Testis (tissue), 3 donors: ENCODE results near the gene RASD2. TPM values are rescaled to one million over a fixed set of nuclear protein-coding genes. Genes with fewer than 3 reads are reported as not detected.
A peak's percentile ranks its signal among the peaks of the same experiment; 100 is the strongest.

ENCODE experiments used
- DNase-seq: peaks from one replicate; pipeline ENCODE4 v3.0.0-alpha.2; 2019
- H3K27ac ChIP-seq, 2 donors: fragments of 200-600 bp; sonication (generic); one replicate each; pipeline ENCODE4 v1.5.1; 2019
- H3K27me3 ChIP-seq: fragments of 200-600 bp; sonication (generic); one replicate; pipeline ENCODE4 v1.5.1; 2019
- H3K36me3 ChIP-seq: fragments of 200-600 bp; sonication (generic); one replicate; pipeline ENCODE4 v1.5.1; 2017; ENCODE audit warnings: low read depth; ENCODE audit errors: missing control alignments
- H3K4me1 ChIP-seq: fragments of 200-600 bp; sonication (generic); one replicate; pipeline ENCODE4 v1.5.1; 2019
- H3K4me3 ChIP-seq, 2 donors: fragments of 200-600 bp; sonication (generic); one replicate each; pipeline ENCODE4 v1.5.1; 2017 to 2019
- H3K9me3 ChIP-seq: fragments of 200-600 bp; sonication (generic); one replicate; pipeline ENCODE4 v1.5.1; 2017
- POLR2A ChIP-seq: fragments of 450-650 bp; IDR thresholded peaks from one replicate; pipeline ENCODE4 v1.6.1; 2017; ENCODE audit warnings: antibody characterized with exemption, mild to moderate bottlenecking, moderate library complexity
- WGBS, 2 donors: methylation state at CpG; one replicate each; pipeline ENCODE4 v1.1.5; 2018; 5-methylcytosine and 5-hydroxymethylcytosine counted together
- intact Hi-C: fragments of 100-400 bp; cut with DNase I; formaldehyde crosslinking; loops from one replicate; pipeline ENCODE4 v1.15.1; 2023; ENCODE audit warnings: low total_unique reads
- polyA plus RNA-seq: library from polyadenylated mRNA; stranded (reverse); fragments of 350-450 nt; fragmentation: Illumina TruSeq; extraction: RNeasy Lipid Tissue Mini Kit (QIAGEN cat#74804); gene quantifications from one replicate; pipeline ENCODE4 v1.2.3, GENCODE V29; 2014; ENCODE audit warnings: low read depth, low replicate concordance; ENCODE audit not compliant: insufficient read depth
- total RNA-seq, 2 donors: library from RNA; depleted of rRNA; stranded (reverse); fragments of >200 nt; gene quantifications; one replicate each; pipeline ENCODE4 v1.2.3, GENCODE V29; 2016
- TF ChIP-seq, protein P1 (sequence below), 3 experiments: fragments of 450-650 bp in 2 of 3; fragments of 200-600 bp in 1 of 3; sonication (generic) in 1 of 3; IDR thresholded peaks; one replicate each; pipeline ENCODE4 v1.5.1; 2016 to 2019; ENCODE audit warnings: antibody characterized with exemption in 3 of 3, mild to moderate bottlenecking in 2 of 3, moderate library complexity in 1 of 3

Gene RASD2
- total and polyA plus RNA-seq, 3 donors from 2014 or later = 1.2 to 1.7 (median 1.7) TPM

DNA sequence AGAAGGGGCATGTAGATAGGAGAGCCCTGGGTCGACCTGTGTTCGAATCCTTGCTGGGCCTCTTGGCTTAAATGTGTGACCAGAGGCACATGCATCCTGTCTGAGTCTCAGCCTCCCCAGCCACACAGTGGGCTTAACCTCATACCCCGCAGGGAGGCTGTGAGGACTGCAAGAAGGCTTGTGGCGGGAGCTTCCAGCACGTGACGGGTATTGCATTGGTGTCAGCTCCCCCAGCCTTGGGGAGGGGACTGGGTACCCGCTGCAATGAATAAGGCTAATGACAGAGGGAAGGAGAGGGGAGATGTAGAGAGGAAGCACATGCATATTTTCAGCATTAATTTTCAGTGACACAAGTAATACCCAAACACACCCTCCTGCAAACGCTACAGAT, 8.1 kb downstream of the RASD2 start:
- Histone ChIP-seq H3K27me3 (no peaks in the 10 kb centered on the region), H3K4me3 (no peak overlapping the region), H3K36me3 (no peaks in the 10 kb centered on the region), H3K9me3 (no peaks in the 10 kb centered on the region), H3K27ac (no peak overlapping the region), H3K4me1 (peaks cover 10% of the 10 kb centered on the region)
- DNase-seq = no peak
- WGBS, 2 donors = 45 to 66% methylated on average over 3 to 8 of the region's 8 CpGs
- TF ChIP-seq, protein P1, sequence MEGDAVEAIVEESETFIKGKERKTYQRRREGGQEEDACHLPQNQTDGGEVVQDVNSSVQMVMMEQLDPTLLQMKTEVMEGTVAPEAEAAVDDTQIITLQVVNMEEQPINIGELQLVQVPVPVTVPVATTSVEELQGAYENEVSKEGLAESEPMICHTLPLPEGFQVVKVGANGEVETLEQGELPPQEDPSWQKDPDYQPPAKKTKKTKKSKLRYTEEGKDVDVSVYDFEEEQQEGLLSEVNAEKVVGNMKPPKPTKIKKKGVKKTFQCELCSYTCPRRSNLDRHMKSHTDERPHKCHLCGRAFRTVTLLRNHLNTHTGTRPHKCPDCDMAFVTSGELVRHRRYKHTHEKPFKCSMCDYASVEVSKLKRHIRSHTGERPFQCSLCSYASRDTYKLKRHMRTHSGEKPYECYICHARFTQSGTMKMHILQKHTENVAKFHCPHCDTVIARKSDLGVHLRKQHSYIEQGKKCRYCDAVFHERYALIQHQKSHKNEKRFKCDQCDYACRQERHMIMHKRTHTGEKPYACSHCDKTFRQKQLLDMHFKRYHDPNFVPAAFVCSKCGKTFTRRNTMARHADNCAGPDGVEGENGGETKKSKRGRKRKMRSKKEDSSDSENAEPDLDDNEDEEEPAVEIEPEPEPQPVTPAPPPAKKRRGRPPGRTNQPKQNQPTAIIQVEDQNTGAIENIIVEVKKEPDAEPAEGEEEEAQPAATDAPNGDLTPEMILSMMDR (IDR thresholded peaks at IDR 0.05) = no peak
- no peak for TF ChIP-seq POLR2A
- intact Hi-C loops = no loop called here

DNA sequence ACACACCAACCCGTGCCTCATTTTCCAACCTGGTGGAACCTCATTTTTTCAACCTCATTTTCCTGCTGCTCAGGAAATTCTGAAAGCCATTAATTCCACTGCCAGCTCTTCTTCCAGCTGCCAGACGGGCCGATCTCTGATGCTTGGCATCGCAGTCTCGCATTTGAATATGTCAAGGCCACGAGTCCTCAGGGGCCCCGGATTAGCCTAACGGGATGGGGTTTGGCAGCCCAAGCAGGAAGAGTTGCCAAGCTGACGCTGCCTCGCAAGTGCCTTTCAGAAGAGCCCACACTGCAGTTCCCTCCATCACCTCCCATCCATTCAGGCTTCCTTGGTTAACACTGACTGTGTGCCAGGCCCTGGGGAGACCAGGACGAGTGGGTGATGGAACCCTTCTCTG, 8.7 kb downstream of the RASD2 start:
- no peak for TF ChIP-seq POLR2A
- TF ChIP-seq, protein P1 (IDR thresholded peaks at IDR 0.05) = no peak
- H3K9me3 ChIP-seq = no peaks in the 10 kb centered on the region
- intact Hi-C loops = no loop called here
- H3K27ac ChIP-seq = no peak overlapping the region
- peak; percentile 68 for DNase-seq
- no peaks in the 10 kb centered on the region for H3K27me3 ChIP-seq
- 15 to 47% methylated on average over 11 of the region's 11 CpGs for WGBS, 2 donors
- no peaks in the 10 kb centered on the region for H3K36me3 ChIP-seq
- H3K4me1 ChIP-seq = peaks cover 10% of the 10 kb centered on the region
- no peak overlapping the region for H3K4me3 ChIP-seq

DNA sequence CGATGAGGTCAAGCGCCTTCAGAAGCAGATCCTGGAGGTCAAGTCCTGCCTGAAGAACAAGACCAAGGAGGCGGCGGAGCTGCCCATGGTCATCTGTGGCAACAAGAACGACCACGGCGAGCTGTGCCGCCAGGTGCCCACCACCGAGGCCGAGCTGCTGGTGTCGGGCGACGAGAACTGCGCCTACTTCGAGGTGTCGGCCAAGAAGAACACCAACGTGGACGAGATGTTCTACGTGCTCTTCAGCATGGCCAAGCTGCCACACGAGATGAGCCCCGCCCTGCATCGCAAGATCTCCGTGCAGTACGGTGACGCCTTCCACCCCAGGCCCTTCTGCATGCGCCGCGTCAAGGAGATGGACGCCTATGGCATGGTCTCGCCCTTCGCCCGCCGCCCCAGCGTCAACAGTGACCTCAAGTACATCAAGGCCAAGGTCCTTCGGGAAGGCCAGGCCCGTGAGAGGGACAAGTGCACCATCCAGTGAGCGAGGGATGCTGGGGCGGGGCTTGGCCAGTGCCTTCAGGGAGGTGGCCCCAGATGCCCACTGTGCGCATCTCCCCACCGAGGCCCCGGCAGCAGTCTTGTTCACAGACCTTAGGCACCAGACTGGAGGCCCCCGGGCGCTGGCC, 11.0 kb downstream of the RASD2 start:
- TF ChIP-seq, protein P1 (IDR thresholded peaks at IDR 0.05) = no peak
- no peak for TF ChIP-seq POLR2A
- peaks cover 10% of the 10 kb centered on the region for H3K4me1 ChIP-seq
- no peaks in the 10 kb centered on the region for H3K36me3 ChIP-seq
- DNase-seq = no peak
- H3K9me3 ChIP-seq = no peaks in the 10 kb centered on the region
- H3K27me3 ChIP-seq = no peaks in the 10 kb centered on the region
- WGBS, 2 donors = 74 to 83% methylated on average over 38 to 43 of the region's 43 CpGs
- no peak overlapping the region for H3K4me3 ChIP-seq
- H3K27ac ChIP-seq = no peak overlapping the region
- intact Hi-C loops = no loop called here

DNA sequence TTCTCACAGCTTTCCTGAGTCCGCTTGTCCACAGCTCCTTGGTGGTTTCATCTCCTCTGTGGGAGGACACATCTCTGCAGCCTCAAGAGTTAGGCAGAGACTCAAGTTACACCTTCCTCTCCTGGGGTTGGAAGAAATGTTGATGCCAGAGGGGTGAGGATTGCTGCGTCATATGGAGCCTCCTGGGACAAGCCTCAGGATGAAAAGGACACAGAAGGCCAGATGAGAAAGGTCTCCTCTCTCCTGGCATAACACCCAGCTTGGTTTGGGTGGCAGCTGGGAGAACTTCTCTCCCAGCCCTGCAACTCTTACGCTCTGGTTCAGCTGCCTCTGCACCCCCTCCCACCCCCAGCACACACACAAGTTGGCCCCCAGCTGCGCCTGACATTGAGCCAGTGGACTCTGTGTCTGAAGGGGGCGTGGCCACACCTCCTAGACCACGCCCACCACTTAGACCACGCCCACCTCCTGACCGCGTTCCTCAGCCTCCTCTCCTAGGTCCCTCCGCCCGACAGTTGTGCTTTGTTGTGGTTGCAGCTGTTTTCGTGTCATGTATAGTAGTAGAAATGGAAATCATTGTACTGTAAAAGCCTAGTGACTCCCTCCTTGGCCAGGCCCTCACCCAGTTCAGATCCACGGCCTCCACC, 11.7 kb downstream of the RASD2 start:
- Histone ChIP-seq H3K36me3 (no peaks in the 10 kb centered on the region), H3K9me3 (no peaks in the 10 kb centered on the region), H3K27ac (no peak overlapping the region), H3K27me3 (no peaks in the 10 kb centered on the region), H3K4me1 (peaks cover 10% of the 10 kb centered on the region), H3K4me3 (no peak overlapping the region)
- TF ChIP-seq, protein P1 (IDR thresholded peaks at IDR 0.05) = no peak
- no peak for TF ChIP-seq POLR2A
- 45 to 48% methylated on average over 10 to 13 of the region's 13 CpGs for WGBS, 2 donors
- DNase-seq = peak; percentile 64
- intact Hi-C loops = no loop called here

GRCh38 chr22:35552846-35553245, 12.2 kb downstream of the RASD2 start:
- Histone ChIP-seq H3K27ac (no peak overlapping the region), H3K4me1 (peaks cover 10% of the 10 kb centered on the region), H3K36me3 (no peaks in the 10 kb centered on the region), H3K4me3 (no peak overlapping the region), H3K27me3 (no peaks in the 10 kb centered on the region), H3K9me3 (no peaks in the 10 kb centered on the region)
- 69 to 70% methylated on average over 6 to 11 of the region's 11 CpGs for WGBS, 2 donors
- DNase-seq = no peak
- TF ChIP-seq, protein P1 (IDR thresholded peaks at IDR 0.05) = no peak
- TF ChIP-seq POLR2A = no peak
- intact Hi-C loops = no loop called here
